Measurements from ENCODE around the gene FHL2. TPM values are rescaled to one million over a fixed set of nuclear protein-coding genes. Genes with fewer than 3 reads are reported as not detected.

Gene FHL2
- total and polyA plus RNA-seq, 2 donors (not counting 1 experiment from before 2014, with no cell fraction given) = not detected

DNA sequence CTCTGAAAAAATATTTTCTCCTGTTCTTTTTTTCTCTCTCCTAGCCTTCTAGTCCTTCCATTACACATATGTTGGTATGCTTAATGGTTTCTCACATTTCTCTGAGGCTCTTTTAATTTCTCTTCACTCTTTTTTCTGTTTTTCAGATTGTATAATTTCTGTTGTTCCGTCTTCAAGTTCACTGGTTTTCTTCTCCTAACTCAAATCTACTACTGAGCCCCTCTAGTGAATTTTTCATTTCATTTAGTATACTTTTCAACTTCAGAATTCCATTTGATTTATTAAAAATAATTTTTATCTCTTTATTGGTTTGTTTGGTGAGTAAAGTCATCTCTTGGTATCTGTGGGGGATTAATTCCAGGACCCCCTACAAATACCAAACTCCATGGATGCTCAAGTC is 41.7 kb downstream of the FHL2 start:
- H3K4me1 Mint-ChIP-seq = no peaks in the 10 kb centered on the region
- Histone ChIP-seq H3K27ac (ENCODE audit: low read length in 2 of 2) (no peak overlapping the region), H3K4me3 (ENCODE audit: control extremely low read depth in 1 of 5, extremely low read depth in 1 of 5, insufficient read depth in 1 of 5, low read depth in 2 of 5, low read length in 4 of 5) (no peak overlapping the region), H3K27me3 (replicated peaks in 1 of 4; ENCODE audit: control extremely low read depth in 1 of 4, control insufficient read depth in 3 of 4, insufficient read depth in 4 of 4, low read length in 3 of 4) (no peaks in the 10 kb centered on the region), H4K20me1 (ENCODE audit: control insufficient read depth, insufficient read depth, low read length, poor library complexity, severe bottlenecking) (no peaks in the 10 kb centered on the region), H3K79me2 (ENCODE audit: control insufficient read depth, insufficient read depth, low read length) (no peaks in the 10 kb centered on the region), H3K4me1 (ENCODE audit: control insufficient read depth in 2 of 2, insufficient read depth in 2 of 2, low read length in 2 of 2) (no peaks in the 10 kb centered on the region), H3K36me3 (replicated peaks in 1 of 2; ENCODE audit: control extremely low read depth in 1 of 2, control insufficient read depth in 1 of 2, extremely low read depth in 1 of 2, insufficient read depth in 2 of 2, low read length in 1 of 2) (peaks cover 5 to 33% of the 10 kb centered on the region in 2 experiments), H3K9ac (ENCODE audit: low read length) (no peak overlapping the region), H3K4me2 (replicated peaks; ENCODE audit: low read depth, low read length, poor library complexity, severe bottlenecking) (no peak overlapping the region), H3K9me3 (ENCODE audit: control extremely low read depth in 1 of 3, control insufficient read depth in 2 of 3, insufficient read depth in 1 of 3, low read length in 2 of 3) (peaks cover 3 to 18% (median 11%) of the 10 kb centered on the region in 3 donors), H2AFZ (ENCODE audit: insufficient read depth, low read depth, low read length, poor library complexity, severe bottlenecking) (no peak overlapping the region)
- no peak overlapping the region for H3K27ac Mint-ChIP-seq
- CTCF ChIA-PET = no interaction called here
- intact Hi-C loops (cut with micrococcal nuclease) = no loop called here
- no peak for ATAC-seq (ENCODE audit: low read depth)
- peaks cover 13% of the 10 kb centered on the region for H3K9me3 Mint-ChIP-seq (ENCODE audit: insufficient read depth)
- WGBS (ENCODE audit: insufficient coverage) = no CpG with 5 or more reads among the region's 1 CpG
- no peak for DNase-seq
- POLR2A ChIA-PET = no interaction called here
- no peak overlapping the region for H3K4me3 Mint-ChIP-seq
- no peaks in the 10 kb centered on the region for H3K27me3 Mint-ChIP-seq
- TF ChIP-seq EZH2 (IDR thresholded peaks at IDR 0.05; ENCODE audit: borderline replicate concordance, insufficient read depth, low read depth, low read length, poor library complexity, severe bottlenecking) = no peak
- TF ChIP-seq, protein P1, sequence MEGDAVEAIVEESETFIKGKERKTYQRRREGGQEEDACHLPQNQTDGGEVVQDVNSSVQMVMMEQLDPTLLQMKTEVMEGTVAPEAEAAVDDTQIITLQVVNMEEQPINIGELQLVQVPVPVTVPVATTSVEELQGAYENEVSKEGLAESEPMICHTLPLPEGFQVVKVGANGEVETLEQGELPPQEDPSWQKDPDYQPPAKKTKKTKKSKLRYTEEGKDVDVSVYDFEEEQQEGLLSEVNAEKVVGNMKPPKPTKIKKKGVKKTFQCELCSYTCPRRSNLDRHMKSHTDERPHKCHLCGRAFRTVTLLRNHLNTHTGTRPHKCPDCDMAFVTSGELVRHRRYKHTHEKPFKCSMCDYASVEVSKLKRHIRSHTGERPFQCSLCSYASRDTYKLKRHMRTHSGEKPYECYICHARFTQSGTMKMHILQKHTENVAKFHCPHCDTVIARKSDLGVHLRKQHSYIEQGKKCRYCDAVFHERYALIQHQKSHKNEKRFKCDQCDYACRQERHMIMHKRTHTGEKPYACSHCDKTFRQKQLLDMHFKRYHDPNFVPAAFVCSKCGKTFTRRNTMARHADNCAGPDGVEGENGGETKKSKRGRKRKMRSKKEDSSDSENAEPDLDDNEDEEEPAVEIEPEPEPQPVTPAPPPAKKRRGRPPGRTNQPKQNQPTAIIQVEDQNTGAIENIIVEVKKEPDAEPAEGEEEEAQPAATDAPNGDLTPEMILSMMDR (IDR thresholded peaks at IDR 0.05) = no peak

DNA sequence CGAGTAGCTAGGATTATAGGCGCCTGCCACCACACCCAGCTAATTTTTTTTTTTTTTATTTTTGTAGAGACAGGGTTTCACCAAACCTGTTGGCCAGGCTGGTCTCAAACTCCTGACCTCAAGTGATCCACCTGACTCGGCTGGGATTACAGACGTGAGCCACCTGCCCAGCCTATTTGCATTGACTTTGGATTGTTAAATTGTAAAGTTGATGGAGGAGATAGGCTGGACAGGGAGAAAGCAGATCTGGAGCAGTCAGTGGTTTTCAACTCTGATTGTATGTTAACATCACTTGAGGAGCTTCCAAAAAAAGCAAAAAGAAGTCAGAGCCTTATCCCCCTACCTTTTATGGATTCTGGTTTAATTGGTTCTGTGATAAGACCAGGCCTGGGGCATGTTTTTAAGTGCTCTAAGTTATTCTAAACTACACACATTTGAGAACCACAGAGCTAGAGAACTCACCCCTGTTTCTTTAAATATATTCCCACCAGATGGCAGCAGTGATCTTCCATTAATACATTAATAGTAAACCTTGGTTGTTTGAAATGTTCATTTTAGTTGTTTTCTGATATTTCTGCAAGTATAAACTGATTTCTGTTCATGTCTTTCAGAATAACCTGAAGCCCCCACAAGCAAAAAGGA is 54.0 kb downstream of the FHL2 start:
- Histone ChIP-seq H3K79me2 (ENCODE audit: control insufficient read depth, insufficient read depth, low read length) (peaks cover 4% of the 10 kb centered on the region), H3K9me3 (ENCODE audit: control extremely low read depth in 1 of 3, control insufficient read depth in 2 of 3, insufficient read depth in 1 of 3, low read length in 2 of 3) (no peaks in the 10 kb centered on the region), H3K4me2 (replicated peaks; ENCODE audit: low read depth, low read length, poor library complexity, severe bottlenecking) (no peak overlapping the region), H3K27ac (ENCODE audit: low read length in 2 of 2) (no peak overlapping the region), H4K20me1 (ENCODE audit: control insufficient read depth, insufficient read depth, low read length, poor library complexity, severe bottlenecking) (no peaks in the 10 kb centered on the region), H3K27me3 (replicated peaks in 1 of 4; ENCODE audit: control extremely low read depth in 1 of 4, control insufficient read depth in 3 of 4, insufficient read depth in 4 of 4, low read length in 3 of 4) (no peaks in the 10 kb centered on the region), H3K36me3 (replicated peaks in 1 of 2; ENCODE audit: control extremely low read depth in 1 of 2, control insufficient read depth in 1 of 2, extremely low read depth in 1 of 2, insufficient read depth in 2 of 2, low read length in 1 of 2) (peaks cover 2 to 75% of the 10 kb centered on the region in 2 experiments), H3K9ac (ENCODE audit: low read length) (no peak overlapping the region), H2AFZ (ENCODE audit: insufficient read depth, low read depth, low read length, poor library complexity, severe bottlenecking) (no peak overlapping the region), H3K4me1 (ENCODE audit: control insufficient read depth in 2 of 2, insufficient read depth in 2 of 2, low read length in 2 of 2) (no peaks in the 10 kb centered on the region), H3K4me3 (ENCODE audit: control extremely low read depth in 1 of 5, extremely low read depth in 1 of 5, insufficient read depth in 1 of 5, low read depth in 2 of 5, low read length in 4 of 5) (no peak overlapping the region)
- peak; percentile 33 for DNase-seq
- WGBS (ENCODE audit: insufficient coverage) = 88% methylated on average over 2 of the region's 4 CpGs
- H3K4me1 Mint-ChIP-seq = no peaks in the 10 kb centered on the region
- no peak overlapping the region for H3K27ac Mint-ChIP-seq
- no peaks in the 10 kb centered on the region for H3K9me3 Mint-ChIP-seq (ENCODE audit: insufficient read depth)
- ChIA-PET CTCF (interaction anchor here (0.6 to 1.4 kb wide), 7 partner anchors 11 to 705 kb away, joined by 3 to 4 read pairs (median 3); no protein-coding TSS in a partner anchor), POLR2A (no interaction called here)
- TF ChIP-seq, protein P1 (IDR thresholded peaks at IDR 0.05) = peak; percentile 53
- no peak for TF ChIP-seq EZH2 (IDR thresholded peaks at IDR 0.05; ENCODE audit: borderline replicate concordance, insufficient read depth, low read depth, low read length, poor library complexity, severe bottlenecking)
- intact Hi-C loops (cut with micrococcal nuclease) = no loop called here
- no peak for ATAC-seq (ENCODE audit: low read depth)
- H3K27me3 Mint-ChIP-seq = no peaks in the 10 kb centered on the region
- no peak overlapping the region for H3K4me3 Mint-ChIP-seq

All from B cell (primary cell).